Tibial nerve (tissue), 3 donors: ENCODE results near the gene SLC8A2.

ENCODE experiments used
- POLR2A ChIP-seq, 2 donors: fragments of 450-650 bp; IDR thresholded peaks; one replicate each; pipeline ENCODE4 v1.6.1; 2017; ENCODE audit warnings: antibody characterized with exemption in 2 of 2, mild to moderate bottlenecking in 2 of 2, moderate library complexity in 2 of 2
- TF ChIP-seq, protein P1 (sequence below), 5 experiments: fragments of 200-600 bp in 3 of 5; fragments of 450-650 bp in 2 of 5; sonication (generic) in 3 of 5; IDR thresholded peaks; one replicate each; pipeline ENCODE4 v1.5.1; 2016 to 2019; ENCODE audit warnings: antibody characterized with exemption in 5 of 5, mild to moderate bottlenecking in 3 of 5, moderate library complexity in 2 of 5

- TF ChIP-seq POLR2A (IDR thresholded peaks at IDR 0.05) = no peak
- TF ChIP-seq, protein P1, sequence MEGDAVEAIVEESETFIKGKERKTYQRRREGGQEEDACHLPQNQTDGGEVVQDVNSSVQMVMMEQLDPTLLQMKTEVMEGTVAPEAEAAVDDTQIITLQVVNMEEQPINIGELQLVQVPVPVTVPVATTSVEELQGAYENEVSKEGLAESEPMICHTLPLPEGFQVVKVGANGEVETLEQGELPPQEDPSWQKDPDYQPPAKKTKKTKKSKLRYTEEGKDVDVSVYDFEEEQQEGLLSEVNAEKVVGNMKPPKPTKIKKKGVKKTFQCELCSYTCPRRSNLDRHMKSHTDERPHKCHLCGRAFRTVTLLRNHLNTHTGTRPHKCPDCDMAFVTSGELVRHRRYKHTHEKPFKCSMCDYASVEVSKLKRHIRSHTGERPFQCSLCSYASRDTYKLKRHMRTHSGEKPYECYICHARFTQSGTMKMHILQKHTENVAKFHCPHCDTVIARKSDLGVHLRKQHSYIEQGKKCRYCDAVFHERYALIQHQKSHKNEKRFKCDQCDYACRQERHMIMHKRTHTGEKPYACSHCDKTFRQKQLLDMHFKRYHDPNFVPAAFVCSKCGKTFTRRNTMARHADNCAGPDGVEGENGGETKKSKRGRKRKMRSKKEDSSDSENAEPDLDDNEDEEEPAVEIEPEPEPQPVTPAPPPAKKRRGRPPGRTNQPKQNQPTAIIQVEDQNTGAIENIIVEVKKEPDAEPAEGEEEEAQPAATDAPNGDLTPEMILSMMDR (IDR thresholded peaks at IDR 0.05) = no peak
Observed at GRCh38 chr19:47471381-47471732, 336 bp downstream of the SLC8A2 start.
